ENCODE results near the gene SENP8. TPM values are rescaled to one million over a fixed set of nuclear protein-coding genes. Genes with fewer than 3 reads are reported as not detected.

The SENP8 gene
- total RNA-seq, 1 donor from 2014 or later: 3.2 TPM

DNA sequence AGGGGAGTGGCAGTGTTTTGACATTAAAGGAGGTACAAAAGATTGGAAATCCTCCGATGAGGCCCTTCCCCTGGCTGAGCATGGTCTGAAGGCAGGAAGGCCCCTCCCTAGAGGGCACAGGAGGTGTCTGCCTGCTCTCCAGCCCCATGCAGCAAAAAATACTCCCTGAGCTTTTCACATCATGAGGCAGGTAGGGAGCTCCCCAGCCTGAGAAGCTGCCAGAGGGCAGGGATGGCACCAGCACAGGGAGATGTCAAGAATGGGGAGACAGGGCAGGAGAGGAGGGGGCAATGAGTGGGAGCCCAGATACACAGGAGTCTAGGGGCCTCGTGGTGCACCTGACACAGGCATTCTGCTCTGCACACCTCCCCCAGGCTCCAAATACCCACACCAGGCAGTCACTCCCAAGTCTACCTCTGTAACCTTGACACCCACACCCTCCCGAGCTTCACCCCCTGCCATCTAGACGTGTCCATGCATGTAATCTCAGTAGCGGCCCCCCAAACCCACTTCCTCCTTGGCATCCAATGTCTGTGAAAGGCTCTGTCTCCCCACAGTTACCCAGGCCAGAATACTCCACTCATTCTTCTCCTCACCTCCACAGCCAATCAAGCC is 56.5 kb downstream of the SENP8 start:
- DNase-seq (ENCODE audit: low read depth): no peak

DNA sequence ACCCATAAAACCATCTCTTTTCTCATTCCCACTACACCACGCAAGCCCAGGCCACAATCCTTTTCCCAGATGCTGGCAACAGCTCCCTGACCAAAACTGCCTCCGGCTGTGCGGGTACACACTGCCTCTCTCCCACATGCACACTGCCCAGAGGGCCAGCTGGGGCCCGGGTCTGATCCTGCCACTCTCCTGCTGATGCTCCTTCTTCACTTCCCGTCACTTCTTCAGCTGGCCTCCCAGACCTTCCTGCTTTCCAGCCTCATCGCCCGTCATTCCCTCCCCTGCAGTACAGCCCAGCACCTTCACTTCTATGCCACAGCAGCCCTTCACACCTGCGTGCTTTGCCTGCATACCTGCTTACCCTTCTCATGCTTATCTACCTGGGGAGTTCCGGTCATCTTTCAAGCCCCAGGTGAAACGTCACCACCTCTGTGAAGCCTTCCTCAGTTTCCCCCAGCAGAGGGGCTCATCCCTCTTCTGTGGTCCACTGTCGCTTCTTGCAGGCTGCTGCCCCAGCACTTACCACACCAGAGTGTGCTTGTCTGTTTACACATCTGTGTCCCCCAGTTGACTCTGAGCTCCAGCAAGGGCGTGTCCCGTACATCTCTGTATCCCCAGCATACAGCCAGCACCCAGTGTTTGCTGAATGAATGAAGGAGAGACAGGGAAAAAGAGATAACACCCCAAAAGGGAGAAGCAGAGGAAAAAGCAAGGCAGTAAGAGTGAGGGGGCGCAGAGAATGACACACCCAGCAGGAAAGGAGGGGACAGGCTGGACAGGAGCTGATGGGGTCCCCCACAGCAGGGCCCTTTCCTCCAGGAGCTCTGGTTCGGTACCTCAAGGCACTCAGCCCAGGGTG is 57.2 kb downstream of the SENP8 start:
- DNase-seq (ENCODE audit: low read depth): no peak

DNA sequence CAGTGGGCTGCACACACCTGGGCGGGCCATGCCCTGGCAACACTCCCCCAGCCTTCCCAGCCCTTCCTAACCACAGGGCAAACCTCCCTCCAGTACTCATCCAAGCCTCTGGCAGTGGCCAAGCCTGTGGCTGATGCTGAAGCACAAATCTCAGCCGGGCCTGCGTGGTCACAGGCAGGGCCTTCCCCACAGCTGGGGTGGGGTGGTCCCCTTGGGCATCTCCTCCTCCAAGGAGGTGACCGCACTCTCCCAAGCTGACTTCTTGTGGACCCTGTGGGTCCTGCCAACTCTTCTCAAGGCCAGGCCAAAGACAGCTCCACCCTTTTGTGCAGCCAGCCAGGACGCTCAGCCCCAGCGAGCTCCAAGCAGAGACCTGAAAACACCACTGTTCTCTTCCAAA is 58.0 kb downstream of the SENP8 start:
- DNase-seq (ENCODE audit: low read depth): peak; percentile 38

DNA sequence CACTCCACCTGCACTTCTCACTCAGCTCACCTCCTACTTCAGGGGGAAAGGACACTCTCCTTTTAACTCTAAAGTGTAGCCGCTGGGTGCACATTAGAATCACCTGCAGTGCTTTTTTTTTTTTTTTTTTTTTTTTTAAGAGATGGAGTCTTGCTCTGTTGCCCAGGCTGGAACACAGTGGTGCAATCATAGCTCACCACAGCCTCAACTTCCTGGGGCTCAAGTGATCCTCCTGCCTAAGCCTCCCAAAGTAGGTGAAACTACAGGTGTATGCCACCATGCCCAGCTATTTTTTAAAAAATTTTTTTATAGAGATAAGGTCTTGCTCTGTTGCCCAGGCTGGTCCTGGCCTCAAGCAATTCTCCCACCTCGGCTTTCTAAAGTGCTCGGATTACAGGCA is 58.5 kb downstream of the SENP8 start:
- no peak for DNase-seq (ENCODE audit: low read depth)

DNA sequence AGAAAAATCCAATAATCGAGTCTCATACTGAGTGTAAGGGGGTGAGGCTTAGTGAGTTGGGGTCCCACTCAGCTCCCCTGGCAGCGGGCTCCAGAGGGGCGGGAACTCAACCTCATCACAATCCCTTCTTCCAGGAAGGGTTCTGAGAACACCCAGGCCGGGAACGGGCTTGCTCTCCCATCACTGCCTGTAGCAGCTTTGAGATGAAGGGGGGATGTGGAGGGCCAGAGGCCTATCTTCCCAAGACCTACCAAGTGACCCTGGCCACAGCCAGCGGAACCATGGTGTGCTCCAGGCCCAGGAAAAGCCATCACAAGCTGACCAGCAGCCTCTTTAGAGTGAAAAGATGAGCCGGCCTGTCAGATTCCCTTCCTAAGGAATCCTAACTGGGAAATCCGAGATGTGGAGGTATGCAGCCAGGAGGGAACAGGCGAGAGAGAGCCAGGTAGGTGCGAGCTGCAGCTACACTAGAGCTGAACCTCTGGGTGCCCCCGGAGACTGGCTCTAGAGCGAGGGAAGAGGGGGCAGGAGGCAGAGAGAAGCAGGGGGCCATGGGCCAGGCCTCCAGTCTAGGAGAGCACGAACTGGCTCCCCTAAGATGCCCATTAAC is 60.9 kb downstream of the SENP8 start:
- DNase-seq (ENCODE audit: low read depth): no peak

DNA sequence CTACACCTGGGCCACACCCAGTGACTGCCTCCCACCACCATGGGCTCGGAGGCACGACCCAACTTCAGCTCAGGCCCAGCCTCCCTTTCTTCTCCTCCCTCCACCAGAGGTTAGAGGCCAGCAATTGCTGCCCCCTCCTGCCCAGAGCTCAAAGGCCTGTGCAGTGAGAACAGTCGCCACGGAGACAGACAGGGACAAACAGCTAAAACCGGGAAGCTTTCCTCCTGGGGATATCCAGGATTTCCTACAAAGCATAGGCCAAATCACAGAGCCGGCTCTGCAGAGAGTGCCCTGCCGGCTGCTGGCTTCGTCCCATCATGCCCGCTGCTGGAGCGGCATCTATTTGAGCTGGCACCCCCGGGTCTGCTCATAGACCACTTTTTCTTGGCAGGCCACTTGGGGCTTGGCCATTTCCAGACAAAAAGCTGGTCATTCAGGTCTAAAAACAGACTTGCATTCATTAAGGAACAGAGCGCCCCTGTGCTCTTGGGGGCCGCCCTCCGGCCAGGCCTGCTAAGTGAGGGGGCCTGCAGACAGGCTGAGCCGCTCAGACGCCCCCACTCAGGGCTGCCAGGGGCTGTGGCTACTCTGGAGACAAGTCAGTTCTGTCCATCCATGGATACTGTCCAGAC is 61.9 kb downstream of the SENP8 start:
- DNase-seq (ENCODE audit: low read depth): peak; percentile 56

GRCh38 chr15:72180761-72181324 is 62.6 kb downstream of the SENP8 start:
- DNase-seq (ENCODE audit: low read depth): no peak

DNA sequence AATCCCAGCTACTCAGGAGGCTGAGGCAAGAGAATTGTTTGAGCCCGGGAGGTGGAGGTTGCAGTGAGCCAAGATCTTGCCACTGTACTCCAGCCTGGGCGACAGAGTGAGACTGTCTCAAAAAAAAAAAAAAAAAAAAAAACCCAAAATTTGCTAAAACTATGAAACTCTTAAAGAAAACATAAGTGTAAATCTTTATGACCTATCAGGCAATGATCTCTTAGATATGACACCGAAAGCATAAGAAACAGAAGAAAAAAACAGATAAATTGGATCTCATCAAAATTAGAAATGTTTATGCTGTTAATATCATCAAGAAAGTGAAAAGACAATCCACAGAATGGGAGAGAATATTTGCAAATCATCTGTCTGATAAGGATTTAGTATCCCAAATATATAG is 64.0 kb downstream of the SENP8 start:
- no peak for DNase-seq (ENCODE audit: low read depth)

- DNase-seq (ENCODE audit: low read depth): no peak
Observed at GRCh38 chr15:72182673-72183072, 64.5 kb downstream of the SENP8 start.

- no peak for DNase-seq (ENCODE audit: low read depth)
Observed at GRCh38 chr15:72183781-72184164, 65.6 kb downstream of the SENP8 start.

- DNase-seq (ENCODE audit: low read depth): peak; percentile 85
Observed at GRCh38 chr15:72184165-72184811, 66.1 kb downstream of the SENP8 start.

- DNase-seq (ENCODE audit: low read depth): no peak
Observed at GRCh38 chr15:72189250-72189902, 71.2 kb downstream of the SENP8 start.

DNA sequence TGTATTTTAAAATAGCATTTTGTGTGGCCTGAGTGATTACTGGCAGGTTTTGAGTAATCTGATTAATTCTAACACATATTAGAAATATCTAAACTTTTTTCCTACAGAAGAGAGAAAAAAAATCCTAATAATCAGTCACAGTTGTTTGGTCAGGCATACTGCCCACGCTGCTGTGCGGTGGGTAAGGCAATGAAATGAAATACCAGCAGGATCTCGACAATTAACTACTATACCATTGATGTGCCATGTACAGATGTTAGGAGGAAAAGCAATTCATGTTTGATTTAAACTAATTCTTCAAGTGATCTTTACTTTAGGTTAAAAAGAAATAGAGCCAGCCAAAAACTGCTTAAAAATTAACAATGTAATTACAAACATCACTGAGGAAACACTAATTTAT is 74.2 kb downstream of the SENP8 start:
- DNase-seq (ENCODE audit: low read depth): no peak

Other genes starting within 250 kb of the SENP8 start
- gene MYO9A, start 253 bp upstream of the SENP8 start, total RNA-seq: 21.2 and 22.1 TPM in 2 replicates
- gene GRAMD2A, start 79.4 kb downstream of the SENP8 start, total RNA-seq: not detected in 2 replicates
- 2,359 and 2,583 TPM in 2 replicates for gene PKM, start 112.8 kb downstream of the SENP8 start, total RNA-seq
- 53.1 and 61.4 TPM in 2 replicates for gene PARP6, start 154.2 kb downstream of the SENP8 start, total RNA-seq
- 1.0 and 2.4 TPM in 2 replicates for gene CELF6, start 201.8 kb downstream of the SENP8 start, total RNA-seq

Measured in myocyte (in vitro differentiated cells).